Measurements from ENCODE around the gene GDPD4.

- no peak for TF ChIP-seq POLR2A (IDR thresholded peaks at IDR 0.05)
- TF ChIP-seq, protein P1, sequence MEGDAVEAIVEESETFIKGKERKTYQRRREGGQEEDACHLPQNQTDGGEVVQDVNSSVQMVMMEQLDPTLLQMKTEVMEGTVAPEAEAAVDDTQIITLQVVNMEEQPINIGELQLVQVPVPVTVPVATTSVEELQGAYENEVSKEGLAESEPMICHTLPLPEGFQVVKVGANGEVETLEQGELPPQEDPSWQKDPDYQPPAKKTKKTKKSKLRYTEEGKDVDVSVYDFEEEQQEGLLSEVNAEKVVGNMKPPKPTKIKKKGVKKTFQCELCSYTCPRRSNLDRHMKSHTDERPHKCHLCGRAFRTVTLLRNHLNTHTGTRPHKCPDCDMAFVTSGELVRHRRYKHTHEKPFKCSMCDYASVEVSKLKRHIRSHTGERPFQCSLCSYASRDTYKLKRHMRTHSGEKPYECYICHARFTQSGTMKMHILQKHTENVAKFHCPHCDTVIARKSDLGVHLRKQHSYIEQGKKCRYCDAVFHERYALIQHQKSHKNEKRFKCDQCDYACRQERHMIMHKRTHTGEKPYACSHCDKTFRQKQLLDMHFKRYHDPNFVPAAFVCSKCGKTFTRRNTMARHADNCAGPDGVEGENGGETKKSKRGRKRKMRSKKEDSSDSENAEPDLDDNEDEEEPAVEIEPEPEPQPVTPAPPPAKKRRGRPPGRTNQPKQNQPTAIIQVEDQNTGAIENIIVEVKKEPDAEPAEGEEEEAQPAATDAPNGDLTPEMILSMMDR (IDR thresholded peaks at IDR 0.05 in 4 of 5, conservative IDR thresholded peaks at IDR 0.05 in 1 of 5): no peak
Measured at GRCh38 chr11:77209663-77210062, 91.8 kb downstream of the GDPD4 start.
